Psoas muscle (tissue), 8 donors: ENCODE results near the gene MNDA. TPM values are rescaled to one million over a fixed set of nuclear protein-coding genes. Genes with fewer than 3 reads are reported as not detected.

Experiments
- ATAC-seq, 4 donors: fragments of 200-7000 bp; cut with Tn5 transposase; one replicate each; pipeline ENCODE4 v1.9.1; 2020; ENCODE audit warnings: moderate library complexity in 3 of 4, mild to moderate bottlenecking in 2 of 4
- DNase-seq, 2 donors: peaks; one replicate each; pipeline ENCODE4 v3.0.0-alpha.2; 2020
- H3K27ac ChIP-seq: fragments of 200-600 bp; one replicate; pipeline ENCODE4 v1.8.0; 2022
- H3K27me3 ChIP-seq, 3 donors: fragments of 200-600 bp in 1 of 3; one replicate each; pipeline versions ENCODE4 v1.6.1 to v1.8.0; 2013 to 2022; ENCODE audit warnings: low read length in 2 of 3, mild to moderate bottlenecking in 2 of 3, moderate library complexity in 1 of 3; ENCODE audit not compliant: insufficient read depth in 3 of 3
- H3K36me3 ChIP-seq, 2 donors: fragments of 200-600 bp in 1 of 2; one replicate each; pipeline versions ENCODE4 v1.6.1 to v1.8.0; 2013 to 2022; ENCODE audit warnings: low read depth in 1 of 2, mild to moderate bottlenecking in 1 of 2, moderate library complexity in 1 of 2; ENCODE audit not compliant: insufficient read depth in 1 of 2
- H3K4me1 ChIP-seq: fragments of 200-600 bp; one replicate; pipeline ENCODE4 v1.8.0; 2022
- H3K4me3 ChIP-seq: fragments of 200-600 bp; one replicate; pipeline ENCODE4 v1.8.0; 2022; ENCODE audit warnings: mild to moderate bottlenecking
- H3K9me3 ChIP-seq: fragments of 200-600 bp; one replicate; pipeline ENCODE4 v1.8.0; 2022
- WGBS, 3 donors: extraction: QIAGEN DNeasy Blood & Tissue Kit; methylation state at CpG; one replicate each; pipeline versions ENCODE4 v1.1.6 to v1.1.7; 2013; 5-methylcytosine and 5-hydroxymethylcytosine counted together
- intact Hi-C, 2 donors: fragments of 100-400 bp; cut with DNase I; formaldehyde crosslinking; loops; one replicate each; pipeline versions ENCODE4 v1.11.0 to v1.14.2; 2022
- polyA plus RNA-seq, 3 donors: library from polyadenylated mRNA; stranded (reverse); fragments of 200-250 nt; gene quantifications; one replicate each; pipeline ENCODE4 v1.2.3, GENCODE V29; 2013
- total RNA-seq, 4 donors: library from RNA; stranded (reverse); fragmentation: NEBNext Ultra II Directional in 2 of 4; extraction: Animal tissue kit (Norgen Biotek cat#: 25700) in 2 of 4; gene quantifications; one replicate each; pipeline versions ENCODE4 v1.2.1 to v1.2.4, GENCODE V29; 2021 to 2023
- TF ChIP-seq, protein P1 (sequence below): fragments of 200-600 bp; IDR thresholded peaks from one replicate; pipeline ENCODE4 v1.8.0; 2022; ENCODE audit warnings: antibody characterized with exemption
- donor health status: healthy with polysubstance abuse.
- donor health status: DM: no; HTN: no; CAD: no; lungs with moderate emphysema.
- donor health status: Bipolar disorder and iron deficiency.
- donor health status: healthy.
- donor health status: DM: yes; HTN: yes; CAD: no.
- donor health status: DM: no; HTN: no; CAD: no.
- donor health status: DM: no; HTN: no; CAD: no.
- donor health status: DM: yes; HTN: yes; CAD: no.

Gene MNDA
- total and polyA plus RNA-seq, 7 donors: 0.38 to 3.3 (median 1.2) TPM

GRCh38 chr1:158814970-158815369, 16.2 kb upstream of the MNDA start:
- ATAC-seq: no peak
- Histone ChIP-seq H3K4me1 (no peaks in the 10 kb centered on the region), H3K36me3 (no peaks in the 10 kb centered on the region), H3K9me3 (no peaks in the 10 kb centered on the region), H3K4me3 (no peak overlapping the region), H3K27ac (no peak overlapping the region), H3K27me3 (peaks cover 0 to 2% (median 0%) of the 10 kb centered on the region in 3 donors)
- intact Hi-C loops: no loop called here
- DNase-seq: no peak
- 0 to 92% (median 78%) methylated on average over 1 of the region's 1 CpG for WGBS, 3 donors
- TF ChIP-seq, protein P1, sequence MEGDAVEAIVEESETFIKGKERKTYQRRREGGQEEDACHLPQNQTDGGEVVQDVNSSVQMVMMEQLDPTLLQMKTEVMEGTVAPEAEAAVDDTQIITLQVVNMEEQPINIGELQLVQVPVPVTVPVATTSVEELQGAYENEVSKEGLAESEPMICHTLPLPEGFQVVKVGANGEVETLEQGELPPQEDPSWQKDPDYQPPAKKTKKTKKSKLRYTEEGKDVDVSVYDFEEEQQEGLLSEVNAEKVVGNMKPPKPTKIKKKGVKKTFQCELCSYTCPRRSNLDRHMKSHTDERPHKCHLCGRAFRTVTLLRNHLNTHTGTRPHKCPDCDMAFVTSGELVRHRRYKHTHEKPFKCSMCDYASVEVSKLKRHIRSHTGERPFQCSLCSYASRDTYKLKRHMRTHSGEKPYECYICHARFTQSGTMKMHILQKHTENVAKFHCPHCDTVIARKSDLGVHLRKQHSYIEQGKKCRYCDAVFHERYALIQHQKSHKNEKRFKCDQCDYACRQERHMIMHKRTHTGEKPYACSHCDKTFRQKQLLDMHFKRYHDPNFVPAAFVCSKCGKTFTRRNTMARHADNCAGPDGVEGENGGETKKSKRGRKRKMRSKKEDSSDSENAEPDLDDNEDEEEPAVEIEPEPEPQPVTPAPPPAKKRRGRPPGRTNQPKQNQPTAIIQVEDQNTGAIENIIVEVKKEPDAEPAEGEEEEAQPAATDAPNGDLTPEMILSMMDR: no peak

DNA sequence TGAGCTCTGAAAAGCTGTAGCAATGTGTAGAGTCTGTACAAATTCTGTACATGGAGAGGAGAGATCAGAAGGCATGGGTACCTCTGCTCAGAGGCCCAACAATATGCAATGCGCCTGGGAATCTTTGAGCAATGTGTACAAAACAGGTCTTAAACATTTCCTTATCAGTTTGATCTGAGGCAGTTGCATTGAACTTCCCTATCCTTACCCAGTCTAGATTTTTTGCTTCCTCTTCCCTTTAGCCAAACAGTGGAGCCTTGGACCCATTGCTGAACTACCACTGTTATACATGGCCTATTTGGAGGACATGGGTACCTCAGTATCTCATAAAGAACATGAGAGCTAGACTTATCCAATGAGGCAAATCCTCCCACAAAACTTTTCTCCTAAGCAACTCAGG, 12.6 kb upstream of the MNDA start:
- TF ChIP-seq, protein P1: no peak
- DNase-seq (no peak), ATAC-seq (no peak)
- intact Hi-C loops: no loop called here
- WGBS, 3 donors: 91 to 94% (median 94%) methylated on average over 1 of the region's 1 CpG
- H3K4me3 ChIP-seq: no peak overlapping the region
- H3K36me3 ChIP-seq: no peaks in the 10 kb centered on the region
- H3K27me3 ChIP-seq: peaks cover 0 to 2% (median 0%) of the 10 kb centered on the region in 3 donors
- no peak overlapping the region for H3K27ac ChIP-seq
- H3K9me3 ChIP-seq: no peaks in the 10 kb centered on the region
- no peaks in the 10 kb centered on the region for H3K4me1 ChIP-seq

DNA sequence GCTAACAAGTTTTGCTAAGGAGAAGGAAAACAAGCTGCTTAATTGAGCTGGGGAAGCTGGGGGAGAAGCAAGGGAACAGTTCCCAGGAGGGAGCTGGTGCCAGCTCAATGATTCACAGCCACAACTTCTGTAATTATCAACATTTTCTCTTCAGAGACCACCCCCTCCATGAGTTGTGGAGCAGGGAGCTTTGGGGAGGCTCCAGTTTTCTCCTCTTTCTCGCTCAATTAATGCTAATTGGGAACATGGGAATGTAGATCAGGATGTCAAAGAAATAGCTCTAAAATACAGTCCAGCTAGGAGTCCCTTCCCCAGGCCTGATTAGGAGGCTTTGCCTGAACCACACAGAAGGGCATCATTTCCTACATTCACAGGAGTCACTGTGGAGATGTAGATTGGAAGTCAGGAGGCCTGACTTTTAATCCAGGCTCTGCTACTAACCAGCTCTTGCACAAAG, 12.1 kb upstream of the MNDA start:
- intact Hi-C loops: no loop called here
- no peak for ATAC-seq
- TF ChIP-seq, protein P1: no peak
- Histone ChIP-seq H3K36me3 (no peaks in the 10 kb centered on the region), H3K4me3 (no peak overlapping the region), H3K4me1 (no peaks in the 10 kb centered on the region), H3K9me3 (no peaks in the 10 kb centered on the region), H3K27ac (no peak overlapping the region), H3K27me3 (peaks cover 0 to 2% (median 0%) of the 10 kb centered on the region in 3 donors)
- no peak for DNase-seq
- WGBS, 3 donors: 47 to 75% (median 64%) methylated on average over 1 of the region's 1 CpG

DNA sequence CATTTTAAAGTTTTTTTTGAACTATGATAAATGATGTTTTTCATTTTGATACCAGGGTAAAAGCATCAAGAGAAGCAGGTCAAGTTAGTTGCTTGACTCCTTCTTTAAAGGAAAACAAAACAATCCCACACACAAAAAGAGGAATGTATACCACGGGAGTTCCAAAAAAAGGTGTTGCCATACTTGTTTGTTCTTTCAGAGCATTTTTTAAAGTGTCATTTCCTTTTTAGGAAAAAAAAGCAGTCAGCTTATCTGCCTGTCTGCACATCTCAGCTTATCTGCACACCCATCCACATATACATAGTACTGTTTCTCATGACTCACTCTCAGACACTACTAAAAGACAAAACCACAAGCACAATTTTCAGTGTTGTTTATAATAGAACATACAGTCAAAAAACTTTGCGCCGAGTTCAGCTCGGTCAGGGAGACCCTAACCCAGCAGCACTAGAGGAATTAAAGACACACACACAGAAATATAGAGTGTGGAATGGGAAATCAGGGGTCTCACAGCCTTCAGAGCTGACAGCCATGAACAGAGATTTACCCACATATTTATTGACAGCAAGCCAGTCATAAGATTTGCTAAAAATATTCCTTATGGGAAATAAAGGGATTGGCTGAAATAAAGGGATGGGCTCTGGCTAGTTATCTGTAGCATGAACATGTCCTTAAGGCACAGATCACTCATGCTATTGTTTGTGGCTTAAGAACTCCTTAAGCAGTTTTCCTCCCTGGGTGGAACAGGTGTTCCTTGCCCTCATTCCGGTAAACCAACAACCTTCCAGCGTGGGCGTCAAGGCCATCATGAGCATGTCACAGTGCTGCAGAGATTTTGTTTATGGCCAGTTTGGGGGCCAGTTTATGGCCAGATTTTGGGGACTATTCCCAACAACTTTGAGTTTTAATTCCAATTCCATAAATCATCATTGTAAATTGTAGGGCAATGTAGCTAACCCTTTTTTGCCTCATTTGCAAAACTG, 11.4 kb upstream of the MNDA start:
- peaks cover 0 to 2% (median 0%) of the 10 kb centered on the region in 3 donors for H3K27me3 ChIP-seq
- no peak overlapping the region for H3K4me3 ChIP-seq
- no peaks in the 10 kb centered on the region for H3K9me3 ChIP-seq
- ATAC-seq: no peak
- H3K36me3 ChIP-seq: no peaks in the 10 kb centered on the region
- intact Hi-C loops: no loop called here
- no peak for DNase-seq
- 75 to 80% (median 80%) methylated on average over 7 of the region's 7 CpGs for WGBS, 3 donors
- TF ChIP-seq, protein P1: no peak
- H3K4me1 ChIP-seq: no peaks in the 10 kb centered on the region
- no peak overlapping the region for H3K27ac ChIP-seq
